K562 treated with DMSO at 1 percent for 4 hours (cell line): ENCODE measurements around the gene SPEN. TPM values are rescaled to one million over a fixed set of nuclear protein-coding genes. Genes with fewer than 3 reads are reported as not detected.

ENCODE experiments used
- total RNA-seq: library from RNA; unstranded; fragments of 300-600 nt; gene quantifications from 2 replicates; pipeline ENCODE4 v1.2.3, GENCODE V29; 2022; ENCODE audit not compliant: insufficient read depth

SPEN gene
- total RNA-seq, result 29.4 and 49.1 TPM in 2 replicates

GRCh38 chr1:15847100-15847892, at the start of gene SPEN:
SPEN (plus strand) TSS chr1:15847707; CDS start chr1:15848068, 361 bp downstream.

GRCh38 chr1:15807549-15807948, 40.0 kb upstream of the SPEN start, which contains the start of gene UQCRHL:
UQCRHL (minus strand) TSS chr1:15807649; CDS start chr1:15807649, 0 bp downstream.

GRCh38 chr1:15975805-15976680, 128.5 kb downstream of the SPEN start, which contains the start of gene ZBTB17:
ZBTB17 (minus strand) TSS chr1:15976101; CDS start chr1:15948495, 27,606 bp downstream.

Other genes starting within 250 kb of the SPEN start
- gene DDI2, start 230.2 kb upstream of the SPEN start, total RNA-seq, result 11.0 and 14.6 TPM in 2 replicates
- 85.4 and 88.8 TPM in 2 replicates for gene PLEKHM2, start 163.4 kb upstream of the SPEN start, total RNA-seq
- gene SLC25A34, start 111.4 kb upstream of the SPEN start, total RNA-seq, result 1.1 and 2.8 TPM in 2 replicates
- not detected in 2 replicates for gene TMEM82, start 105.2 kb upstream of the SPEN start, total RNA-seq
- not detected in 2 replicates for gene FBLIM1, start 88.9 kb upstream of the SPEN start, total RNA-seq
- gene UQCRHL, start 40.1 kb upstream of the SPEN start, total RNA-seq, result 1.7 and 2.4 TPM in 2 replicates
- 31.0 and 40.4 TPM in 2 replicates for gene ZBTB17, start 128.4 kb downstream of the SPEN start, total RNA-seq
- gene SRARP, start 156.5 kb downstream of the SPEN start, total RNA-seq, result not detected in 2 replicates
- gene HSPB7, start 170.3 kb downstream of the SPEN start, total RNA-seq, result not detected in 2 replicates
- 1.5 TPM in 1 of 2 replicates, not detected in the other for gene CLCNKA, start 174.3 kb downstream of the SPEN start, total RNA-seq
- 0.29 and 0.81 TPM in 2 replicates for gene CLCNKB, start 196.1 kb downstream of the SPEN start, total RNA-seq
- not detected in 2 replicates for gene FAM131C, start 225.9 kb downstream of the SPEN start, total RNA-seq